ENCODE data around the gene KCNMB4. TPM values are rescaled to one million over a fixed set of nuclear protein-coding genes. Genes with fewer than 3 reads are reported as not detected.

Gene KCNMB4
- total RNA-seq, 1 experiment from 2014 or later = 6.3 TPM

GRCh38 chr12:70321191-70321590 is 44.9 kb upstream of the KCNMB4 start:
- Histone ChIP-seq H4K20me1 (ENCODE audit: insufficient read depth) (peaks cover 6% of the 10 kb centered on the region), H3K4me1 (replicated peaks; ENCODE audit: insufficient read depth) (no peaks in the 10 kb centered on the region), H3F3A (ENCODE audit: insufficient read depth, low read depth) (0 out of 2 replicates have a peak, but pooled peaks cover 2% of the 10 kb centered on the region), H3K9me3 (ENCODE audit: insufficient read depth, low read depth) (no peaks in the 10 kb centered on the region), H3K79me2 (ENCODE audit: low read depth) (0 out of 2 replicates have a peak, but pooled peaks cover 3% of the 10 kb centered on the region), H3K27me3 (ENCODE audit: insufficient read depth, low read depth) (no peaks in the 10 kb centered on the region), H3K9me2 (ENCODE audit: insufficient read depth) (no peaks in the 10 kb centered on the region), H3K4me2 (no peak overlapping the region), H2AFZ (no peak overlapping the region), H3K36me3 (ENCODE audit: low read depth) (no peaks in the 10 kb centered on the region; the same call in 1 of the 2 replicates), H3K27ac (no peak overlapping the region), H3K4me3 (no peak overlapping the region)
- TF ChIP-seq EZH2 (IDR thresholded peaks at IDR 0.05; ENCODE audit: low read depth) = no peak
- TF ChIP-seq CTCF (conservative IDR thresholded peaks at IDR 0.05) = no peak
- no peak for DNase-seq
- BruUV-seq (replicated peaks) = no TSS peak
- CTCF ChIA-PET = no interaction called here
- POLR2A ChIA-PET (ENCODE audit: unreplicated experiment) = no interaction called here
- intact Hi-C loops (cut with micrococcal nuclease; ENCODE audit: unreplicated experiment) = no loop called here

GRCh38 chr12:70327541-70327940 is 38.5 kb upstream of the KCNMB4 start:
- TF ChIP-seq EZH2 (IDR thresholded peaks at IDR 0.05; ENCODE audit: low read depth) (no peak), CTCF (conservative IDR thresholded peaks at IDR 0.05) (no peak)
- Histone ChIP-seq H3K27me3 (ENCODE audit: insufficient read depth, low read depth) (no peaks in the 10 kb centered on the region), H3K9me3 (ENCODE audit: insufficient read depth, low read depth) (no peaks in the 10 kb centered on the region), H4K20me1 (ENCODE audit: insufficient read depth) (peaks cover 4% of the 10 kb centered on the region; the same call in 1 of the 2 replicates), H3K27ac (no peak overlapping the region), H3F3A (ENCODE audit: insufficient read depth, low read depth) (no peaks in the 10 kb centered on the region), H3K4me1 (replicated peaks; ENCODE audit: insufficient read depth) (peaks cover 8% of the 10 kb centered on the region; the same call in 1 of the 2 replicates), H3K36me3 (ENCODE audit: low read depth) (peaks cover 9% of the 10 kb centered on the region; the same call in 1 of the 2 replicates), H3K79me2 (ENCODE audit: low read depth) (no peaks in the 10 kb centered on the region), H3K9me2 (ENCODE audit: insufficient read depth) (no peaks in the 10 kb centered on the region), H2AFZ (no peak overlapping the region), H3K4me3 (no peak overlapping the region), H3K4me2 (no peak overlapping the region)
- ChIA-PET POLR2A (ENCODE audit: unreplicated experiment) (no interaction called here), CTCF (interaction anchor here (0.6 kb wide), 1 partner anchor 400 kb away, joined by 4 read pairs; no protein-coding TSS in a partner anchor)
- intact Hi-C loops (cut with micrococcal nuclease; ENCODE audit: unreplicated experiment) = no loop called here
- BruUV-seq (replicated peaks) = no TSS peak
- DNase-seq = no peak

- Histone ChIP-seq H4K20me1 (ENCODE audit: insufficient read depth) (peaks cover 4% of the 10 kb centered on the region; the same call in 1 of the 2 replicates), H3K27me3 (ENCODE audit: insufficient read depth, low read depth) (no peaks in the 10 kb centered on the region), H3K4me3 (no peak overlapping the region), H3F3A (ENCODE audit: insufficient read depth, low read depth) (peaks cover 6% of the 10 kb centered on the region; the same call in 1 of the 2 replicates), H3K36me3 (ENCODE audit: low read depth) (peaks cover 19% of the 10 kb centered on the region; the same call in 1 of the 2 replicates), H3K79me2 (ENCODE audit: low read depth) (no peaks in the 10 kb centered on the region), H3K27ac (no peak overlapping the region), H2AFZ (no peak overlapping the region), H3K4me1 (replicated peaks; ENCODE audit: insufficient read depth) (peaks cover 8% of the 10 kb centered on the region; the same call in 1 of the 2 replicates), H3K4me2 (no peak overlapping the region), H3K9me3 (ENCODE audit: insufficient read depth, low read depth) (no peaks in the 10 kb centered on the region), H3K9me2 (ENCODE audit: insufficient read depth) (no peaks in the 10 kb centered on the region)
- intact Hi-C loops (cut with micrococcal nuclease; ENCODE audit: unreplicated experiment) = no loop called here
- ChIA-PET CTCF (no interaction called here), POLR2A (ENCODE audit: unreplicated experiment) (no interaction called here)
- DNase-seq = no peak
- TF ChIP-seq EZH2 (IDR thresholded peaks at IDR 0.05; ENCODE audit: low read depth) (no peak), CTCF (conservative IDR thresholded peaks at IDR 0.05) (no peak)
- BruUV-seq (replicated peaks) = no TSS peak
Observed at GRCh38 chr12:70329728-70330127, 36.4 kb upstream of the KCNMB4 start.
